Measurements from ENCODE around the gene NQO2. TPM values are rescaled to one million over a fixed set of nuclear protein-coding genes. Genes with fewer than 3 reads are reported as not detected.

NQO2 gene
- total RNA-seq, 1 donor from 2014 or later = 19.2 TPM

DNA sequence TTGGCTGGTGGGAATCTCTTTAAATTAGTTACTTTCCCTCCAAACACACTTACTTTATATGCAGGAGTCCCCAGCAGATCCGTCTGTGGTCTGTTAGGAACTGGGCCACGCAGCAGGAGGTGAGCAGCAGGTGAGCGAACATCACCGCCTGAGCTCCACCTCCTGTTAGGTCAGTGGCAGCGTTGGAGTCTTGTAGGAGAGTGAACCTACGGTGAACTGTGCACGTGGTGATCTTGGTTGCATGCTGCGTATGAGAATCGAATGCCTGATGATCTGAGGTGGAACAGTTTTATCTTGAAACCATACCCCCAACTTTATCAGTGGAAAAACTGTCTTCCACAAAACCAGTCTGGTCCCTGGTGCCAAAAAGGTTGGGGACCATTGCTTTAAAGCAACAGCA, 33.3 kb upstream of the NQO2 start:
- H3K36me3 ChIP-seq (ENCODE audit: control insufficient read depth, insufficient read depth, low read length) = no peaks in the 10 kb centered on the region
- DNase-seq (ENCODE audit: low read depth) = no peak
- no peaks in the 10 kb centered on the region for H3K27me3 ChIP-seq (ENCODE audit: control insufficient read depth, insufficient read depth, low read length)
- no peak overlapping the region for H3K4me3 ChIP-seq (ENCODE audit: low read depth, low read length)
- TF ChIP-seq, protein P1, sequence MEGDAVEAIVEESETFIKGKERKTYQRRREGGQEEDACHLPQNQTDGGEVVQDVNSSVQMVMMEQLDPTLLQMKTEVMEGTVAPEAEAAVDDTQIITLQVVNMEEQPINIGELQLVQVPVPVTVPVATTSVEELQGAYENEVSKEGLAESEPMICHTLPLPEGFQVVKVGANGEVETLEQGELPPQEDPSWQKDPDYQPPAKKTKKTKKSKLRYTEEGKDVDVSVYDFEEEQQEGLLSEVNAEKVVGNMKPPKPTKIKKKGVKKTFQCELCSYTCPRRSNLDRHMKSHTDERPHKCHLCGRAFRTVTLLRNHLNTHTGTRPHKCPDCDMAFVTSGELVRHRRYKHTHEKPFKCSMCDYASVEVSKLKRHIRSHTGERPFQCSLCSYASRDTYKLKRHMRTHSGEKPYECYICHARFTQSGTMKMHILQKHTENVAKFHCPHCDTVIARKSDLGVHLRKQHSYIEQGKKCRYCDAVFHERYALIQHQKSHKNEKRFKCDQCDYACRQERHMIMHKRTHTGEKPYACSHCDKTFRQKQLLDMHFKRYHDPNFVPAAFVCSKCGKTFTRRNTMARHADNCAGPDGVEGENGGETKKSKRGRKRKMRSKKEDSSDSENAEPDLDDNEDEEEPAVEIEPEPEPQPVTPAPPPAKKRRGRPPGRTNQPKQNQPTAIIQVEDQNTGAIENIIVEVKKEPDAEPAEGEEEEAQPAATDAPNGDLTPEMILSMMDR (IDR thresholded peaks at IDR 0.05; ENCODE audit: insufficient read depth, low read length, poor library complexity, severe bottlenecking) = no peak

DNA sequence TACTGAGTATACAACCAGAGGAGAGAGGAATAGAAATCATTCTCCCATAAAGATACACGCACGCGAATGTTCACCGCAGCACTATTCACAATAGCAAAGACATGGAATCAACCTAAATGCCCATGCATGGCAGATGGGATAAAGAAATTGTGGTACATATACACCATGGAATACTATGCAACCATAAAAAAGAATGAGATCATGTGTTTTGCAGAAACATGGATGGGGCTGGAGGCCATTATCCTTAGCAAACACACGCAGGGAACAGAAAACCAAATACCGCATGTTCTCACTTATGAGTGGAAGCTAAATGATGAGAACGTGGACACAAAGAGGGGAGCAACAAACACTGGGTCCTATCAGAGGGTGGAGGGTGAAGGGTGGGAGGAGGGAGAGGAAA, 31.8 kb upstream of the NQO2 start:
- TF ChIP-seq, protein P1 (IDR thresholded peaks at IDR 0.05; ENCODE audit: insufficient read depth, low read length, poor library complexity, severe bottlenecking) = no peak
- Histone ChIP-seq H3K27me3 (ENCODE audit: control insufficient read depth, insufficient read depth, low read length) (no peaks in the 10 kb centered on the region), H3K36me3 (ENCODE audit: control insufficient read depth, insufficient read depth, low read length) (no peaks in the 10 kb centered on the region), H3K4me3 (ENCODE audit: low read depth, low read length) (no peak overlapping the region)
- DNase-seq (ENCODE audit: low read depth) = no peak

- no peaks in the 10 kb centered on the region for H3K36me3 ChIP-seq (ENCODE audit: control insufficient read depth, insufficient read depth, low read length)
- no peak for DNase-seq (ENCODE audit: low read depth)
- TF ChIP-seq, protein P1 (IDR thresholded peaks at IDR 0.05; ENCODE audit: insufficient read depth, low read length, poor library complexity, severe bottlenecking) = no peak
- no peak overlapping the region for H3K4me3 ChIP-seq (ENCODE audit: low read depth, low read length)
- no peaks in the 10 kb centered on the region for H3K27me3 ChIP-seq (ENCODE audit: control insufficient read depth, insufficient read depth, low read length)
Observed at GRCh38 chr6:2968600-2969135, 31.0 kb upstream of the NQO2 start.

GRCh38 chr6:2969549-2969948, 30.1 kb upstream of the NQO2 start:
- DNase-seq (ENCODE audit: low read depth) = no peak
- Histone ChIP-seq H3K36me3 (ENCODE audit: control insufficient read depth, insufficient read depth, low read length) (no peaks in the 10 kb centered on the region), H3K4me3 (ENCODE audit: low read depth, low read length) (no peak overlapping the region), H3K27me3 (ENCODE audit: control insufficient read depth, insufficient read depth, low read length) (no peaks in the 10 kb centered on the region)
- TF ChIP-seq, protein P1 (IDR thresholded peaks at IDR 0.05; ENCODE audit: insufficient read depth, low read length, poor library complexity, severe bottlenecking) = no peak

DNA sequence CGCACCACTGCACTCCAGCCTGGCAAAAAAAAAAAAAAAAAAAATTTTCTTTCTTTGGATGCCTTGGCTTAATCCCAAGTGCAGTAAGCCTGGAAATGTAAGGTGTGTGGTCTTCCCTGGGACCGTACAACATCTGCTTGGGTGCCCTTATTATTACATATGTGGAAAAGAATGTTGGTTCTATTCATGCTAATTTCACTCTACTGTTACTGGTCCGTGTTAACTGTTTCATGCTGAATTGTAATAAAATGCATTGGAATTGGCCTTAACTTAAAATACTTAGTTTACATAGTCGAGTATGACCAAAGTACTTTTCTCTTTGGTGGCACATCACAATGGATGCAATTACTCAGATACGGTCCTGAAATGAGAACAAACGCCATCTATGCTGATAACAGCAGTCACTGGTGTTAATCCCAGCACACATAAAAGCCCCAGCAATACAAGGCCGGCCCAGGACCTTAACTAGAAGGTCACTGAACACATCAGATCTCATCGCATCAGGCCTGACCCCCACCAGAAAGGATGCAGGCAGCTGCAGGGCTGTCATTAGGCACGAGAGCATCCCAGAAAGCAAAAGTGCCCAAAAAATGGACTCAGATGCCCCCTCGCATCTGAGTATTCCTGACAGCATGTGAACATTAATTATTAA, 29.5 kb upstream of the NQO2 start:
- H3K4me3 ChIP-seq (ENCODE audit: low read depth, low read length) = peak overlapping the region; percentile 66
- DNase-seq (ENCODE audit: low read depth) = no peak
- H3K27me3 ChIP-seq (ENCODE audit: control insufficient read depth, insufficient read depth, low read length) = no peaks in the 10 kb centered on the region
- no peaks in the 10 kb centered on the region for H3K36me3 ChIP-seq (ENCODE audit: control insufficient read depth, insufficient read depth, low read length)
- TF ChIP-seq, protein P1 (IDR thresholded peaks at IDR 0.05; ENCODE audit: insufficient read depth, low read length, poor library complexity, severe bottlenecking) = no peak

Data from kidney epithelial cell (primary cell).